Measurements from ENCODE around the gene XPR1.
A peak's percentile ranks its signal among the peaks of the same experiment; 100 is the strongest.
"Not testable (repeated sequence)": the region's sequence is repeated elsewhere in the genome, so short reads cannot be mapped to it uniquely, and the experiment has no call there.

The XPR1 gene

GRCh38 chr1:180644526-180645192, 12.8 kb downstream of the XPR1 start:
- DNase-seq: no peak

- DNase-seq: not testable (repeated sequence)
Observed at GRCh38 chr1:180645261-180645660, 13.4 kb downstream of the XPR1 start.

GRCh38 chr1:180646093-180646492, 14.3 kb downstream of the XPR1 start:
- no peak for DNase-seq

GRCh38 chr1:180646547-180646946, 14.7 kb downstream of the XPR1 start:
- no peak for DNase-seq

- no peak for DNase-seq
Observed at GRCh38 chr1:180652792-180653191, 21.0 kb downstream of the XPR1 start.

GRCh38 chr1:180662709-180663108, 30.9 kb downstream of the XPR1 start:
- DNase-seq: no peak

- DNase-seq: no peak
Observed at GRCh38 chr1:180670681-180671080, 38.9 kb downstream of the XPR1 start.

- DNase-seq: no peak
Observed at GRCh38 chr1:180672105-180672504, 40.3 kb downstream of the XPR1 start.

GRCh38 chr1:180672505-180672904, 40.7 kb downstream of the XPR1 start:
- no peak for DNase-seq

GRCh38 chr1:180674603-180675530, 43.0 kb downstream of the XPR1 start:
- no peak for DNase-seq

- DNase-seq: no peak
Observed at GRCh38 chr1:180675586-180675985, 43.8 kb downstream of the XPR1 start.

GRCh38 chr1:180680558-180681144, 48.8 kb downstream of the XPR1 start:
- DNase-seq: peak; percentile 84

GRCh38 chr1:180683117-180683516, 51.3 kb downstream of the XPR1 start:
- DNase-seq: not testable (repeated sequence)

- DNase-seq: no peak
Observed at GRCh38 chr1:180691322-180691913, 59.6 kb downstream of the XPR1 start.

- DNase-seq: no peak
Observed at GRCh38 chr1:180693564-180694244, 61.9 kb downstream of the XPR1 start.

GRCh38 chr1:180695282-180695681, 63.5 kb downstream of the XPR1 start:
- DNase-seq: no peak

GRCh38 chr1:180696361-180696760, 64.5 kb downstream of the XPR1 start:
- DNase-seq: no peak

GRCh38 chr1:180698580-180698979, 66.8 kb downstream of the XPR1 start:
- DNase-seq: no peak

- not testable (repeated sequence) for DNase-seq
Observed at GRCh38 chr1:180702376-180702775, 70.6 kb downstream of the XPR1 start.

GRCh38 chr1:180710746-180711145, 78.9 kb downstream of the XPR1 start:
- DNase-seq: not testable (repeated sequence)

GRCh38 chr1:180711260-180711659, 79.4 kb downstream of the XPR1 start:
- DNase-seq: not testable (repeated sequence)

- DNase-seq: no peak
Observed at GRCh38 chr1:180720753-180721152, 88.9 kb downstream of the XPR1 start.

- DNase-seq: no peak
Observed at GRCh38 chr1:180722586-180722985, 90.8 kb downstream of the XPR1 start.
